NB4 (cell line): ENCODE results near the gene SPAG4.

Experiments used
- DNase-seq: peaks from one replicate; pipeline ENCODE4 v3.0.0; 2010; ENCODE audit warnings: low read depth
- H3K4me3 ChIP-seq: one replicate; pipeline ENCODE4 v1.5.1; 2011; ENCODE audit warnings: mild to moderate bottlenecking, low read depth, low read length, moderate library complexity
- CTCF ChIP-seq: IDR thresholded peaks from one replicate; pipeline ENCODE4 v1.5.1; 2012; ENCODE audit warnings: low read depth, low read length
- MAX ChIP-seq: IDR thresholded peaks from 2 replicates; pipeline ENCODE4 v1.6.1; 2011; ENCODE audit warnings: low read depth, low read length
- MYC ChIP-seq: IDR thresholded peaks from 2 replicates; pipeline ENCODE4 v1.6.1; 2011; ENCODE audit warnings: low read depth, low read length
- POLR2A ChIP-seq: IDR thresholded peaks from 2 replicates; pipeline ENCODE4 v1.6.1; 2011; ENCODE audit warnings: mild to moderate bottlenecking; ENCODE audit not compliant: insufficient read length; ENCODE audit errors: extremely low read depth

The SPAG4 gene

GRCh38 chr20:35600176-35600992, 15.2 kb upstream of the SPAG4 start:
- no peak for TF ChIP-seq POLR2A
- no peak overlapping the region for H3K4me3 ChIP-seq
- no peak for DNase-seq

GRCh38 chr20:35600993-35601973, 14.3 kb upstream of the SPAG4 start:
- peak; percentile 87 for DNase-seq
- no peak for TF ChIP-seq MAX
- no peak for TF ChIP-seq MYC
- TF ChIP-seq CTCF, result peak; percentile 47
- TF ChIP-seq POLR2A, result no peak
- H3K4me3 ChIP-seq, result no peak overlapping the region

GRCh38 chr20:35601990-35602389, 13.6 kb upstream of the SPAG4 start:
- DNase-seq, result no peak
- H3K4me3 ChIP-seq, result no peak overlapping the region
- TF ChIP-seq MAX (no peak), MYC (no peak), POLR2A (no peak), CTCF (no peak)

- TF ChIP-seq MYC (no peak), POLR2A (no peak), CTCF (no peak), MAX (no peak)
- DNase-seq, result no peak
- H3K4me3 ChIP-seq, result no peak overlapping the region
Measured at GRCh38 chr20:35602851-35603495, 12.7 kb upstream of the SPAG4 start.

- no peak overlapping the region for H3K4me3 ChIP-seq
- TF ChIP-seq CTCF (no peak), MAX (no peak), POLR2A (no peak), MYC (no peak)
- no peak for DNase-seq
Measured at GRCh38 chr20:35603695-35604448, 11.8 kb upstream of the SPAG4 start.
